Omental fat pad (tissue), 4 donors: ENCODE data around the gene LRFN2. TPM values are rescaled to one million over a fixed set of nuclear protein-coding genes. Genes with fewer than 3 reads are reported as not detected.

Source experiments
- ATAC-seq: fragments of 150-250 bp; one replicate; pipeline ENCODE4 v1.9.1; 2016; ENCODE audit warnings: mild to moderate bottlenecking, moderate library complexity; ENCODE audit not compliant: low FRiP score
- DNase-seq: peaks from one replicate; pipeline ENCODE4 v3.0.0-alpha.2; 2019; ENCODE audit warnings: low spot score
- total RNA-seq, 4 donors: library from RNA; depleted of rRNA; stranded (reverse); fragments of >200 nt; gene quantifications; one replicate each; pipeline ENCODE4 v1.1.0, GENCODE V29; 2016
- TF ChIP-seq, protein P1 (sequence below), 3 donors: fragments of 450-650 bp; IDR thresholded peaks; one replicate each; pipeline ENCODE4 v1.5.1; 2016 to 2017; ENCODE audit warnings: antibody characterized with exemption in 3 of 3, mild to moderate bottlenecking in 3 of 3, moderate library complexity in 2 of 3

LRFN2 gene
- total RNA-seq, 4 donors from 2014 or later = not detected

DNA sequence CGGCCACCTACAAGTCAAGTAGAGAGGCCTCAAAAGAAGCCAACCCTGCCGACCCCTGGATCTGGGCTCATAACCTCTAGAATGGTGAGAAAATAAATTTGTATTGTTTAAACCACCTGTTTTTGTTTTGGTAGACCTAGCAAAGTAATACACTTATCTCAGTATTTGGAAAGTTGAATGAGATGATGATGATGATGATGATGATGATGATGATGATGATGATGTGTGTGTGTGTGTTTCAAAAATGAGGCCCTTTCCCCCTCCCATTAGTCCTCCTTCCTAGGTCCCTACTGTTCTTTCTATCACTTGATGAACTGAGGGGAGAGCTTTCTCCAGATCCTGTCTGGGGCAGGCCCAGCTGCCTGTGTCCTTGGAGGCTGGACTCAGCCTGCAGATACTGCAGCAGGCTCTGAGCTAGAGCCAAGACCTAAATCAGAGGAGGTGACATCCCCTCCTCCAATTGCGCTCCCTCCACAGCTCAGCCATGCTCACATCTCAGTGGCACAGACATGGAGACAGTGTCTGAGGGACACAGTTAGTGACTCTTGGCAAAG is 120.1 kb downstream of the LRFN2 start:
- DNase-seq = no peak
- ATAC-seq = no peak
- TF ChIP-seq, protein P1, sequence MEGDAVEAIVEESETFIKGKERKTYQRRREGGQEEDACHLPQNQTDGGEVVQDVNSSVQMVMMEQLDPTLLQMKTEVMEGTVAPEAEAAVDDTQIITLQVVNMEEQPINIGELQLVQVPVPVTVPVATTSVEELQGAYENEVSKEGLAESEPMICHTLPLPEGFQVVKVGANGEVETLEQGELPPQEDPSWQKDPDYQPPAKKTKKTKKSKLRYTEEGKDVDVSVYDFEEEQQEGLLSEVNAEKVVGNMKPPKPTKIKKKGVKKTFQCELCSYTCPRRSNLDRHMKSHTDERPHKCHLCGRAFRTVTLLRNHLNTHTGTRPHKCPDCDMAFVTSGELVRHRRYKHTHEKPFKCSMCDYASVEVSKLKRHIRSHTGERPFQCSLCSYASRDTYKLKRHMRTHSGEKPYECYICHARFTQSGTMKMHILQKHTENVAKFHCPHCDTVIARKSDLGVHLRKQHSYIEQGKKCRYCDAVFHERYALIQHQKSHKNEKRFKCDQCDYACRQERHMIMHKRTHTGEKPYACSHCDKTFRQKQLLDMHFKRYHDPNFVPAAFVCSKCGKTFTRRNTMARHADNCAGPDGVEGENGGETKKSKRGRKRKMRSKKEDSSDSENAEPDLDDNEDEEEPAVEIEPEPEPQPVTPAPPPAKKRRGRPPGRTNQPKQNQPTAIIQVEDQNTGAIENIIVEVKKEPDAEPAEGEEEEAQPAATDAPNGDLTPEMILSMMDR (IDR thresholded peaks at IDR 0.05) = no peak

DNA sequence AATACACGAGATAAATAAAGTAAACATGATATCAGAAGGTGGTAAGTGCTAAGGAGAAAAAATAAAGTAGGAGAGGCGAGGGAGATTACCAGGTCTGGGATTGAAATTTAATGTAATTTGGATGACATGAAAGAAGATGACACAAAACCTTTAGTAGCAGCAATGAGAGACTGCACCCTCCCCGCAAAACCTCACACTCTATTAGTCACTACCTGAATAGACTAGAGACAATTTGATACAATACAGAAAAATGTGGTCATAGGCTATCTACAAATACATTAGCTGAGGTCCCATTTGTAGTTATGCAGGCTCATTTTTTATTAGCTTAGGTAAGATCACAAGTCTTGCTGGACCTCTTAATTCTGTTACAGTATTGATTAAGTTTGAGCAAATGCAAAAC is 125.5 kb downstream of the LRFN2 start:
- ATAC-seq = no peak
- DNase-seq = no peak
- TF ChIP-seq, protein P1 (IDR thresholded peaks at IDR 0.05) = no peak

DNA sequence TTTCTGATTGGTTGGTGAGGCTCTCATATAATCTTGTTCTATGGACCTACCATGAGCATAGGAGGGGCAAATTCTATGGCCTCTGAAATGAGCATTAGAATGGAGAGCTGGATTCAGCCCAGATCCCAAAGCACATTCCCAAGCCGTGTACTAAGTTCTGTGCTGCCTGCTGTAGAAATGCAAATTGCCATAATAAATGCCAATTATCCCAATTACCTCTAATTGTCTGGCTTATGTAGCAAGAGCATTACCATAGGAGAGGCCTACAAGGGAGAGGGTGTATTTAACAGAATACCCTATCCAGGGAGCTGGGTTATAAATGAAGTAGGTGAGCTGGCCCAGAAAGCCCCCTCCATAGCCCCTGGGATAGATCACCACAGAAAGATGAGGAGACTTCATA is 126.8 kb downstream of the LRFN2 start:
- ATAC-seq = no peak
- DNase-seq = no peak

DNA sequence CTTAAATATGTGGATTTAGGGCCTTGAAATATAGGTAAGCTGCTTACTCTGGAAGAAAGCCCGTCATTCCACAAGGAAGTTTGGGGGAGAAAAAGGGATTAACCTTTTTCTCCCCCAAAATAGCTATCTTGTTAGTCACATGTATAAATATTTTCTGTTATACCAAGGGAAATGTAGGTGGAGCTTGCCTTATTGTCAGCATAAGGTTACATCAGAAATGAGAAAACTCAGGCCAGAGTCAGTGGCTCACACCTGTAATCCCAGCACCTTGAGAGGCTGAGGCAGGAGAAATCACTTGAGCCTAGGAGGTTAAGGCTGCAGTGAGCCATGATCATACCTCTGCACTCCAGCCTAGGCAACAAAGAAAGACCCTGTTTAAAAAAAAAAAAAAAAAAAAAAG is 129.9 kb downstream of the LRFN2 start:
- DNase-seq (no peak), ATAC-seq (no peak)
- TF ChIP-seq, protein P1 (IDR thresholded peaks at IDR 0.05) = no peak

More for the DNA sequence above, 126.8 kb downstream of the LRFN2 start:
- TF ChIP-seq, protein P1 (IDR thresholded peaks at IDR 0.05) = no peak

DNA sequence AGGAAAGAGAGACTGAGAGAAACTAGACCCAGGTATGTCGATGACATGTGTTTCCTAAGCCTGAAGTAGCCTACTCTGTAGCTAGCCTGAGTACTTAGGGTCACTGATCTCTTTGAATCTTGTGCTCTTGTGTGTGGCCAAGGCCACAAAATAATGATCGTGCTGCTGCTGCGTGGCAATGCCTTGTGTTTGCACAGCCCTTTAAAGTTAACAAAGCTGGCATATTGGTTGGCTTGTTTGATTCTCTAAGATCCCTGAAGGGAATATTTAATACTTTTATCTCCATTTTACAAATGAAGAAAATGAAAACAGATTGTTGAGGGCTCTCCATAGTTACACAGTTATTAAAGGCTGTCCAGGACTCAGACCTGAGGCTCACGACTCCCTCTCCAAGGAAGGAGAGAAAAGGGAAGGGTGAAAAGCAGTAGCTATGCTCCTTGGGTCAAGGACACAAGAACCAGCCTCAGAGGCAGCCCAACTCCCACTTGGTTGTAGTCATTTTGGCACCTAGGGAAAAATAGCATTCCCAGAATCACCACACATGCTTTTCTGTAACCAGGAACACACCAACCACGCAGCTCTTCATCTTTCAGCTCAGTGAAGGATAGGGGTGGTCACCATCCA is 130.7 kb downstream of the LRFN2 start:
- DNase-seq = no peak
- no peak for ATAC-seq
- TF ChIP-seq, protein P1 (IDR thresholded peaks at IDR 0.05) = no peak

DNA sequence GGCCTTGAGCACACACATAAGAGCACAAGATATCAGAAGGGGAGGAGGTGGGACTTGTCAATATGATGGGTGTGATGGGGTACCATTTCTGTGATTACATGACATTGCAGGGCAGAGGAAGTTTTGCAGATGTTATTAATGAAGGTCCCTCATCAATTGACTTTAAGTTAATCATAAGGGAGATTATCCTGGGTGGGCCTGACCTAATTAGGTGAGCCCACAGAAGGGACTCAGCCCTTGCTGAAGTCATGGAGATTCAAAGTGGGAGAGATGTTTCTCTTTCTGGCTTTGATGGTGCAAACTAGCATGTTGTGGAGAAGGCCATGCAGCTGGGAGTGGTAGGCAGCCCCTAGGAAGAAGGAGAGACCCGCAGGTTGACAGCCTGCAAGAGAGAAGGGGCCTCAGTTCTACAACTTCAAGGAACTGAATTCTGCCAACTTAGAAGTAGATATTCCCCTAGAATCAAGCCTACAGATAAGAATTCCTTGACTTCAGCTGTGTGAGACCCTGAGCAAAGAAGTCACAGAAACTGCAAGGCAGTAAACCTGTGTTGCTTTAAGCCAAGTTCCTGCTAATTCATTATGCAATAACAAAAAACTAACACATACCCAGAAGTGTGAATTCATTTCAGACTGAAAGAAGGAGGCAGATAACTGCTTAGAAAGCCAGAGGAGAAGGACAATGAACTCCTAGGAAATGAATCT is 131.3 kb downstream of the LRFN2 start:
- TF ChIP-seq, protein P1 (IDR thresholded peaks at IDR 0.05) = no peak
- DNase-seq (no peak), ATAC-seq (no peak)
